Astrocyte of the cerebellum (primary cell): ENCODE results near the gene MARCHF10.

Experiments used
- DNase-seq: peaks from one replicate; pipeline ENCODE4 v3.0.0-alpha.2; 2011; ENCODE audit warnings: low read depth
- H3K4me3 ChIP-seq: 2 replicates; pipeline ENCODE4 v1.5.1; 2011; ENCODE audit warnings: mild to moderate bottlenecking, low read depth, low read length, moderate library complexity
- CTCF ChIP-seq: IDR thresholded peaks from 2 replicates; pipeline ENCODE4 v1.5.1; 2012; ENCODE audit warnings: low read length, low read depth, moderate library complexity, mild to moderate bottlenecking; ENCODE audit errors: missing control alignments
- in situ Hi-C: cut with HindIII; loops from 2 replicates; pipeline ENCODE4 v1.10.0; 2017; ENCODE audit warnings: low sequenced_read_pairs

The MARCHF10 gene

GRCh38 chr17:62652251-62653001 lies 155.7 kb downstream of the MARCHF10 start:
- DNase-seq, result no peak
- no peak for TF ChIP-seq CTCF

More at GRCh38 chr17:62652251-62653001, 155.7 kb downstream of the MARCHF10 start:
- in situ Hi-C loops, result no loop called here
- H3K4me3 ChIP-seq, result peak overlapping the region; percentile 22
